GM21786 (cell line): ENCODE data around the gene CD40LG.
A peak's percentile ranks its signal among the peaks of the same experiment; 100 is the strongest.

Experiments
- ATAC-seq: cut with Tn5 transposase; IDR thresholded peaks from one replicate; pipeline ENCODE4 v1.9.1; 2021; ENCODE audit not compliant: unreplicated experiment

Gene CD40LG

DNA sequence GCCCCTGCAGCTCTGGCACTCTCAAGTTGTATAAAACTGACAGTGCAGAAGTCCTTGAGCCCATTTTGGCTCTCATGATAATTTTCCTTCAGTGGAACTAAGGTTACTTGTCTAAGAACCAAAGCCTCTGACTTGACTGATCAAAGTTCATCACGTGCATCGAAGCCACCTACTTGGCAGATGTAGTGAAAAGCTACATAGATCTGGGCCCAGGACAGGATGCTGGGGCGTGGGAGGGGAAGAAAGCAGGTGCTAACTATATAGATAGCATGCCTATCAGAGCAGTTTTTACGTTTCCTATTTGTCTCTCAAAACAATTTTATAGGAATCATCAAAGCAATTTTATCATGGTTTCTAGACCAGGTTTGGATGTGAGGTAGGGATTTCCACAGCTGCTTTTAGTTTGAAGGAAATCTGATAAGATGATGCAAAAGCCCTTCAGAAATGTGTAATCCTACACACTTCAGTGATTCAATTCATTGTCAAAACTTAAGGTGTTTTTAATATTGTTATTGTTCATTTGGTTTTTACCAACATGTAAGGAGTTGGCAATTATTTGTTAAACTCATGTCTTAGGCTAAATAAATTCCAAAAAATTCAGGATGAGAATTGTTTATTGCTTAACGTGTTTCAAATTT lies 1.2 kb upstream of the CD40LG start:
- no peak for ATAC-seq

DNA sequence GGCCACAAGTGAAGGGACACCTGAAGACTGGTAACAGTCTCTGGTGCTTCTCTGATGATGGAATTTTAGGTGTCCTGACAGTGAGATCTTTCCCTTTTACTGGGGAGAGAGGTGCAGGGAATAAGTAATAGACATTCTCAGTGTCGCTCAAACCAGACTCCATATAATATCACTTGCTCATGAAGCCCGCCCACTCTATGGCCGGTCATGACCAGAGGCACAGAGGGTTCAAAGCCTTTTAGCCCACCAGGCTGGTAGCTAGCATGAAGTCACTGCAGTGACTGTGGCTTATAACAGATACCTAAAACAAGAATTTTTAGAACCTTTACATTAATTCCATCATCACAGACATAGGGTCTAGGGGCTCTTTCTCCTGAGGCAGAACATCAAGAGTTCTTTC lies 2.9 kb downstream of the CD40LG start:
- no peak for ATAC-seq

DNA sequence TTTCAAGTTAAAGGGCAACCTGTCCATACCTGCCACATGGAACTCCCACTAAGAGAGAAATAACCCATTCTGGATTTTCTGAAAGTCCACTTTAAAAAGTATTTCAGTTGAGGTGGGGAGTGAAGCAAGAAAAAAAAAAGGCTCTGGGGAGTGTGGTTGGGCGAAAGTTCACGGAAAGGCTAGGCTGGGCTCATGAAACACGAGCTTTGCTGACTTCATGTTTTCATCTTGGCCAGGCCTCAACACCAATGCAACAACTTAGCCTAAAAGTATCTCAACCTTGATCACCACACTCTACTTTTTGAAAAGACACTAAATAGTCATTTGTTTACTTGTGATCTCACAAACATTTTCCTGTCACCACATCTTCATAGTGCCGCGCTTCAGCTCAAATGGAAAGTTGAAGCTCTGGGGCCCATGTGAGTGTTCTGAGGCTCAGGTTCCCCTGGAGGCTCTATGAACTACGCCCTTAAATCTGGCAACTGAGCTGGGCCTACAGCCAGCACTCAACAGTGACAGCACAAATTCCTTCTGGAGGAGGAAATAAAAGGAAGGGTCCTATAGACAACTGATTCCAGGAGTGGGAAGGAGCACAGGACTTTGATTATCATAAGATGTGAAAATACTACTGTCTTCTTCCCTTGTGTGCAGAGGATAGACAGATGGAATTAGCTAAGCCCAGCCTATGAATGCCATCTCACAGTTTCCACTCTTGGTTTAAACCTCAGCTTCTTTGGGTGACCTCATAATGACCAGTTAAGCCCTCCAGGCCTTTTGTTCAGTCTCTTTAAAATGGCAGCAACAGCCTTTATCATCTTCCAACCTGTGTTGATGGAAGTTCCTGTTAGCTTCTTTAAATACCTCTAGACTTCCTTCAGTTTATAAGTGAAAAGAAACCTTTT lies 5.1 kb downstream of the CD40LG start:
- no peak for ATAC-seq

DNA sequence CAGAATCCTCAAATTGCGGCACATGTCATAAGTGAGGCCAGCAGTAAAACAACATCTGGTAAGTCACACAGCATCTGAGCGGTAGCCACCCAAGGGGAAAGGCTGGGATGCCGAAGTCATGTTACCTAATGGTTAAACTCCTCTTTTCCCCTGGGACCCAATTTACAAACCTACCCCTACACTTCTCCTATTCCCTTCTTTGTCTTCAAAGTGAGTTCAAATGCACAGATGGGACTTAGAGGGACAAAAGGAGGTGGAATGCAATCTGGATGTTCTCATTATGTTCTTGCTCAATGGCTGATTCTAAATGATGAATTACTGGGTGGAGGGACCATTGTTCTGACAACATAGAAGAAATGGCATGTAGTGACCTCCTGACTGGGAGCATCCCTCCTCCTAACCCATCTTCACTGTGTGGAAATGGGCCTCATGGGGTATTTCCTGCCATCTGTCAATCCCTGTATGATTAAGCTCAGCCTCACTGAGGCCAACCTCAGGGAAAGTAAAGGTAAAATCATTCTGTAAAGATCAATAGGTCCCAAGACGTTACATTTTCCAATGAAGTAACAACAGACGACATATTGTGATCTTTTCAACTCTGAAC lies 8.5 kb downstream of the CD40LG start:
- no peak for ATAC-seq

DNA sequence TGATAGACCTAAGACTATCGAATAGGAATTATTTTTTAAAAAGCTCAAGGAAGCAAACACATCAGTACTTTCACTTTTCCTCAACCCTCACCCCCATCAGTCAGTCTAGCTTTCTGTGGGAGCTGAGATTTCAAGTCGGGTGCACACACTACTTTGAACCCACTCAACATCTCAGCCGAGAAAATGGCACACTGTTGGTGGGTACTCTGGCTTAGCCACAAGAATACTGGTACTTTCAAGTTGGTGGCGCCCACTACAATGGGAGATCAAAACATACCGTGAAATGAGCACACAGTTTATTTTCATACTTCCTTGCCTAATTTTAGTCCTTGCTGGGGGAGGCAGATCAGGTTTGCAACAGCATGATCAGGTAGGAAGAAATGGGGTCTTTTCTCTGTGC lies 10.2 kb downstream of the CD40LG start:
- no peak for ATAC-seq

DNA sequence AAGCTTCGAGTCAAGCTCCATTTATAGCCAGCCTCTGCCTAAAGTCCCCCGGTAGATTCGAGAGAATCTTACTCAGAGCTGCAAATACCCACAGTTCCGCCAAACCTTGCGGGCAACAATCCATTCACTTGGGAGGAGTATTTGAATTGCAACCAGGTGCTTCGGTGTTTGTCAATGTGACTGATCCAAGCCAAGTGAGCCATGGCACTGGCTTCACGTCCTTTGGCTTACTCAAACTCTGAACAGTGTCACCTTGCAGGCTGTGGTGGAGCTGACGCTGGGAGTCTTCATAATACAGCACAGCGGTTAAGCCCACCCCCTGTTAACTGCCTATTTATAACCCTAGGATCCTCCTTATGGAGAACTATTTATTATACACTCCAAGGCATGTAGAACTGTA lies 11.2 kb downstream of the CD40LG start:
- ATAC-seq, result no peak

DNA sequence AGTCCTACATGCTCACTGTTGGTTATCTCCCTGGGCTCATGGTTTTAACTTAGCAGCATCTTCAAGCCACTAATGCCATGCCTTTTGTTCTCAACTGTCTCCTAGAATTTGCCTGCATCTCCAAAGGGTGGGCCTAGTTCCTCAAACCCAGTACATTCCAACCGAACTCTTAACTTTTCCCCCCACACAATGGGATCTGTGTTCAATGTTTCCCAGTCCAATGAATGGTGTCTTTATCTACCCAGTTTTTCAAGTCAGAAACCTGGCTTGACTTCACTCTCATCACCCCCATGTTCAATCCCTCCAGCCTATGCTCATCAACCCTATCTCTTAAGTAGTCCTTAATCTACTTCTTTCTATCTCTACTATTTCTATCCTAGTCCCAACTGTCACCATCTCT lies 12.9 kb downstream of the CD40LG start:
- ATAC-seq, result no peak

DNA sequence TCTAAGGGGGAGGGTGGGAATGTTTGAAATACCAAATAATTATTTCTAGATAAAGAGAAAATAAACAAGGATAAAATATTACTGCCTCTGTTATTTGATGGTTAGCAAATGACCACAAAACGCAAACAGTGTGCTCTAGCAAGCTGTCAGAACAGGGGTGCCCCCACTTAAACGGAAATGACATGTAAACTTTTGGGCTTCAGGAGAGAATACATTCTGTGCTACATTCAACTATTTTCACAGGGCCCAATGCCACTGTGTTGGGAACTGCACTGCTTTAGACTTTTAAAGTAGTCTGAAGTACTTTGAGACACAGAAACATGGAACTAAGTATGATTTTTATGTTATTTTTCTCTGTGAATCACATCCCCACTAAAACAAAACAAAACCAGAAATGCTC lies 14.1 kb downstream of the CD40LG start:
- no peak for ATAC-seq

DNA sequence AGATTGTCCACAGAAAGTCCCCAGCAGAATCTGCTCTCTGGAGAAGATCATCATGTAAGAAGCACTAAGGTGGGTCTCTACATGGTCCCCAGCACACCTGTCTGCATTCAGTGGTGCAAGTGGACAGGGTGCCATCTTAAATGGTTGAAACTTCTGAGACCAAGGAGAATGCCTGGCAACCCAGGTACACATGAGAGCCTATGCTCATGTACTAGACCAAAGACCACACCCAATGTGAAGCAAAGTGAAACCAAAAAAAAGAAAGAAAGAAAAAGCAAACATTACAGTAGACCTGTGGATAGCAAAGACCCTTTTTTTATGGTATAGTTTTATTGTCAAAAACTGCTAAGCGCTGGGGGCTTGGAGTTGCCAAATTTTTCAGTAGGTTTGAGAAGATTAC lies 15.0 kb downstream of the CD40LG start:
- ATAC-seq, result no peak

DNA sequence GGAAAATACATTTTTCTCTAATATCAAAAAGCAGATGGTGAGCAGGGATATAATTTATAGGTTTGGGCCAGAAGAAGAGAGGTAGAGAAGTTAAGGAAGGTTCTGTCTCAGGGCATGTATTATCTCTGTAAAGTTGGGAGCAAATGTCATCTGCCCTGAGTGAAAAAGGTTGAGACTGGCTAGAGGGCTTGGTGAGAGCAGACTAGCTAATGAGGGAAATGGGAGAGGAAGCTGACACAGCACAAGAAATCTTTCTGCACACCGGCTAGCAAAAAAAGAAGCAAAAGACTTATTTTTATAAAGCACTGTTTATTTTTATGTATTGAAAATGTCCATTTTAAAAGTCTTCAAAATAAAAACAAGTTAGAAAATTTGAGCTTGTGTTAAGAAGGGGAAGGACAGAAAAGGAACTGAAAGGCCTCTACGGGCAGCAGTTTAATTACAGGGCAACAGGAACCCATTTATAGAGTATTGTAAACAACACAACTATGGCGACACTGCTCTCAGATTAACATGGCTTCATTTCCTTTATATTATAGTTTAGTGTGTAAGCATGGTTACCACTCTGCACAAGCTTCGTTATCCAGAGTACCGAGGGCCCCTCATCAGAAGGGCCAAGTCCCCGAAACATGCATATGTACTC lies 17.4 kb downstream of the CD40LG start:
- peak; percentile 77 for ATAC-seq

DNA sequence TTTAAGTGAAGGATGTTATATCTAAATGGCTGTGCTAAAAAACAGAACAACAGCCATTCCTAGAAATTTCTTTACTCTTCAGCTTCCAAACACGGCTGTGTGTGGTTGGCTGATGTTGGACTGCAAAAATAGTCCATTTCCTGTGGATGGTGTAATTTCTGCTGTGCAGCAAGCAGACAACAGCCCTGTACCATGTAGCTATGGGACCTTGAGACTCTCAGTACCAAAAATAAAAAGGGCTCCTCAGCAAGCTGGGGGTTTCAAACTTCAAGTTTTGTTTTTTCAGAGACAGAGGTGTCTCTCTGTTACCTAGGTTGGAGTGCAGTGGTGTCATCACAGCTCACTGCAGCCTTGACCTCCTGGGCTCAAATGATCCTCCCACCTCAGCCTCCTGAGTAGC lies 18.1 kb downstream of the CD40LG start:
- peak; percentile 45 for ATAC-seq

DNA sequence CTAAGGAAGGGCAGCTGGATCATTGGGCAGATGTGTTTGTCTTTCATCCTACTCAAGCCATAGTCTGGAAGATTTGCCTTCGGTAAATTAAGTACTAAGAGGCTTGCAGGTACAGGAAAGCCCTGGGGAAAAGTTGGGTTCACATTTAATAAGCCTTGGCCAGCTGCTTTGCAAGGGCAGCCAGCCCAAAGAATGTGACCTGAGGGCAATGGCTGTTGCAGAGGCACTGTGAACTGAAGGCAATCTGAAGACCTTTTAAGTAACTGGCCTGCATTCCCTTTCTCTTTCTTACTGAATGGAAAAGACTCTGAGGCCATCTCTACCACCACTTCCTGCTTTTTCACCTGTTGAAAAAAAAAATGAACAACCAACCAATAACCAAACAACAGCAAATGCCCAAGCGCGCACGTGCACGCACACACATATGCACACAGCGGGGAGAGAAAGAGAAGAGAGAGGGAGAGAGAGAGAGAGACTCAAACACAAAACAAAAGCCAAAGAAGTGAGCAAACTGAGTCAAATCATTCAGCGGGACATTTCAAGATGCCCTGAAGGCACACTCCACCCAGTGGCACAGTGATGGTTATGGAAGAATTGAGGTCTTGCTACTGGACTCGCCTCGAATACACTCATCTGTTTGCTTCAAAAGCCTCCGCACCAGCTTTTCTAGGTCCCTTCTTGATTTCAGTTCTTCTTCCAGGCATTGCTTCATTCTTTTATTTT lies 19.6 kb downstream of the CD40LG start:
- no peak for ATAC-seq

DNA sequence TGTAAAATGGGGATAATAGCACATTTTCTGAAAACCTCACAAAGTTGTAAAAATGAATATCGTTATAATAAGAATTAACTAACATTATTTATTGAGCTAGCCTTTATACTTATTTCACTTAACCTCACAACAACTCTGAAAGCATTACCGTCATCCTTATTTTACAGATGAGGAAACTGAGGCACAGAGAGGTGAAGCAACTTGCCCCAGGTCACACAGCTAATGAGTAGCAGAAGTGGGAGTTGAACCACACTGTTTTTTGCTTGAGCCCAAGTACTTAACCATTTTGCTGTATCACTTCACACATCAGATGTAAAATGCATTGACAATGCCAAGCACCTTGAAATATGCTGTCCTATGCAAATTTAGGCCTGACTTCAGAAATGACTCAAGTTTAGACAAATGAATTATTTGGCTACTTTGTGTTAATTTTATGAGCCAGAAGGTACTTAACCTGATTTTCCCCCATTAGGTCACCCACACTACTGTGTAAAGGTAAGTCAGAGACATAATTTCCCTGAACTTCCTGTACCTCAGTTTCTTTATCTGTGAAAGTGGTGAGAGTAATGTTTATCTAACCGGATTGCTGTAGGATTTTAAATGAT lies 23.1 kb downstream of the CD40LG start:
- peak; percentile 35 for ATAC-seq

DNA sequence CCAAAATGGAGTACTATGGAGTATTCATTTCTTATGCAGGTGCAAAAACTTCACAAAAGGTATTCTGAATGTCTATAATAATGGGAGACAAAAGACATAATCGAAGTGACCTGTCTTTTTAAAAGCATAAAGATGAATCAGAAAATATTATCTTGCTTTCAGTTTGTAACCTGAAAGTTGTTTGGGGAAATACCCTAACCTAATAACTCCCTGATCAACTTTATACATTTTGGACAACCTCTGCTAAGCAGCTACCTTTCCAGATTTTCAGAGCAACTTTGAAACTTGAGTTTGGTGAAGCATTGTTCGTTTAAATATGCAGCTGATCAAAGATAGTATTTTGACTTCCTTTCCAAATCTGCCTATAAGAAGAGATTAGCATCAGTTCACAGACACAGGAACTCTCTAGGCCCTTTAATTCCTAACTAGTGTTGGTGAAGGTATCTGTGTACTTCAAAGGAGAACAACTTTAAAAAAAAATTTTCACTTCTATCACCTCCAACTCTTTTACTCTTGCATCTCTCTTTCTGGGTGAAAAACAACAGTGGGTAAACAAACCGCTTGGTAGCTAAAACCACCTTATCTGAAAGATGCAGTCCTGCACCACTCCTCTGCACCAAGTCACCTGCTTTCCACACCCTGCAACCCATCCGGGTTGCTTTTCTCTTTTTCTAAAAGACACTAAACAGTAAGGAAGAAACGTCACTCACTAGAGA lies 26.5 kb downstream of the CD40LG start:
- ATAC-seq, result peak; percentile 32

DNA sequence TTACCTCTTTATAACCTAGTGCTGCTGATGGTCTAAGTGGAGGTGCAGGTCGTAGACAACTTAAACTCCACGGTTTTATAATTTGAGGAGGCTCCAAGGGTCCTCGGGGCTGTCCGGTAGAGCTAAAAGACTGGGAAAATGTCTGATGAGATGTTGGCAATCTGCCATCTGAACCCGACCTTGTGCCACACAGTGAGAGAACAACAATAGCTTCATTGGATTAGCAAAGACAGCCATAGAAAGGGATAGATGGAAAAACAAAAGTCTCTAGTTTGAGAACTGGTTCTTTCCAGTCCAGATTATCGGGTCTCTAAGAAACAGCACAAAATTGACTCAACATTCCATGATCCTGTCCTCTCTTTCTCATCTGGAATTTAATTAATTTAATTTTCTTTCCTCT lies 31.6 kb downstream of the CD40LG start:
- no peak for ATAC-seq

DNA sequence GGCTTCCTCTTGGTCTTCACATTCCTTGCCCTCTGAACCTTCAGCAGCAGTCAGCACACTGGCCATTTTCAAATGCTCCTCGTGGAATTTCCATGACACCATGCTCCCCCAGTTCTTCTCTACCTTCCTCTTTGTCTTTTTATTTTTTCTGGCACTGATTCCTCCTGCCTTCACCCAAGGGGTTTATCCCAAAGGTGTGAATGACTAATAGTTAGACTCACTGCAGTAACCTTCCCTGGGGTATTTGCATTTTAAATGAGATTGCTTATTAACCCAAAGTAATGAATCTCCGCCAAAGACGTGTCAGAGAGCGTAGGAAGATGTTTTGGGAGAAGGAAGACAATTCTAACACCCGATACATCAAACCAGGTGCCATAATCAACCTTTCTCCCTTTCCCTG lies 36.2 kb downstream of the CD40LG start:
- no peak for ATAC-seq

DNA sequence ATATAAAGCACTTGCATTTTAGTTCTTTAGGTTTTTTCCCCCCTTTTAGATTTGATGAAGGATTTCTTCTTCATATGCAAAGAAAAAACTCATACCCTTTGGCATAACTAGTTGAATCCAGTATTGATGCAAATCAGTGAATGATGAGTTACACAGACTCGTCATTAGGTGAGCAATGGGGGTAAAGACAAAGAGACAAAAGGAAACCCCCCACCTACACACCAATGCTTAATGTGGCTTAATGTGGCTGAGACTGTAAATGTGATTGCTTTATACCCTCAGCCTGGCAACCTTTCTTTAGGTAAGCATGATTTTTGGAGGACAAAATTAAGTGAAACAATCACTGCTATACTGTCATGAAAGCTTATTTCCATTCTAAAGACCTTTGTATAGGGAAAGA lies 39.5 kb downstream of the CD40LG start:
- no peak for ATAC-seq

DNA sequence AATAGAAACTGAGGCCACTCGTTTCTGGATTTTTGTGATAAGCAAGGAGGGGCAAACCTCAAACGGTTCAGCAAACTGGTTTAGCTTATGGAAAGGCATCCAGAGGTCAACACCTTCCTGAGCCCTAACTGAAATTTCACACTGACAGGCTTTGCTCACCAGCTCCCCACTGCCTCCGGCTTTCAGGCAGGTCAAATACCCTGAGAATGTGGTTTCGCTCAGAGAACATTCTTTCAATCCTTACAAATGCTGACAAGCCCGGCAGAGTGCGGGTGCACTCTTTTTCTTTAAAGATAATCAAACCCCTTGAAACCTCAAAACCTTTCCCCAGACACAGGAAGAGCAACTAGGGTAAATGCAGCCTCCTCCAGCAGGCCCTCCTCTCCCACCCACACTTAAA lies 41.5 kb downstream of the CD40LG start:
- ATAC-seq, result peak; percentile 38

DNA sequence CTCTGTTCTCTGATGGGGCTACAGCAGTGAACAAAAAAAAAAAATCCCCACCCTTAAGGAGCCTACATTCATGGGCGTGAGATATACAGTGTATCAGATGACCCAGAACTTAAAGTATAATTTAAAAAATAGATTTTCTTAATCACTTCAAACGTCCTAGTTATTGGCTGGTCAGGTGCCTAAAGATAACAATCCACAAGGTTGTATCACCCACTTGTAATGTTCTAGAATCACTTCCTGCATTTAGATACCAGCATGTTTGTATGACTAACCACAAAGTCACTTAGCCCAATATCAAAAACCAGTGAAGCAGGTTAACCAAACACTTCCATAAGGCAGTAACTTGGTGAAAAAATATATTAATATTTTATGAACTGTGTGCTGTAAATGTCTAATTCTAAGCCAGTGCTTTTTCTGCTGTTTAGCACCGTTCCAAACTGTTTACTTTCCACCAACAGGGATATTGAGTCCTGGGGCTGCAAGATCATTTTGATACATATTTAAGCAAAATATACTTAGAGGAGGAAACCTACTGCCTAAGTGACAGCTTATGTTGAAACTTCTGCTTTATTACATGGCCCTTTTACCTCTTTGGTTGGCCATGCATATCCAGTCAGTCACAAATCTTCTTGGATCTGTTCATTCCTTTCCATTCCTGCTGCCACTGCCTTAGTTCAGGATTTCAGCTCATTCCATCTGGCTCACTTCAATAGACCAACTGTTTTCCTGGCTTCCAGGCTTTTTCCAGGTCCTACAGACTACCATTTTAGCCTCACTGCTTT lies 43.3 kb downstream of the CD40LG start:
- peak; percentile 30 for ATAC-seq
